AG08395 (cell line): ENCODE results near the gene STK24.

Experiments
- DNase-seq: peaks from one replicate; pipeline ENCODE4 v3.0.0; 2012; ENCODE audit warnings: mixed read lengths, low spot score

STK24 gene

GRCh38 chr13:98490195-98490836, 86.6 kb downstream of the STK24 start:
- no peak for DNase-seq

GRCh38 chr13:98489446-98490194, 87.3 kb downstream of the STK24 start:
- no peak for DNase-seq

GRCh38 chr13:98488736-98489135, 88.2 kb downstream of the STK24 start:
- no peak for DNase-seq

- DNase-seq = no peak
These were observed 89.4 kb downstream of the STK24 start for GRCh38 chr13:98487522-98487921.

- no peak for DNase-seq
These were observed 89.9 kb downstream of the STK24 start for GRCh38 chr13:98487016-98487415.

- no peak for DNase-seq
These were observed 90.5 kb downstream of the STK24 start for GRCh38 chr13:98486412-98486811.

GRCh38 chr13:98485561-98485960, 91.3 kb downstream of the STK24 start:
- DNase-seq = no peak

DNA sequence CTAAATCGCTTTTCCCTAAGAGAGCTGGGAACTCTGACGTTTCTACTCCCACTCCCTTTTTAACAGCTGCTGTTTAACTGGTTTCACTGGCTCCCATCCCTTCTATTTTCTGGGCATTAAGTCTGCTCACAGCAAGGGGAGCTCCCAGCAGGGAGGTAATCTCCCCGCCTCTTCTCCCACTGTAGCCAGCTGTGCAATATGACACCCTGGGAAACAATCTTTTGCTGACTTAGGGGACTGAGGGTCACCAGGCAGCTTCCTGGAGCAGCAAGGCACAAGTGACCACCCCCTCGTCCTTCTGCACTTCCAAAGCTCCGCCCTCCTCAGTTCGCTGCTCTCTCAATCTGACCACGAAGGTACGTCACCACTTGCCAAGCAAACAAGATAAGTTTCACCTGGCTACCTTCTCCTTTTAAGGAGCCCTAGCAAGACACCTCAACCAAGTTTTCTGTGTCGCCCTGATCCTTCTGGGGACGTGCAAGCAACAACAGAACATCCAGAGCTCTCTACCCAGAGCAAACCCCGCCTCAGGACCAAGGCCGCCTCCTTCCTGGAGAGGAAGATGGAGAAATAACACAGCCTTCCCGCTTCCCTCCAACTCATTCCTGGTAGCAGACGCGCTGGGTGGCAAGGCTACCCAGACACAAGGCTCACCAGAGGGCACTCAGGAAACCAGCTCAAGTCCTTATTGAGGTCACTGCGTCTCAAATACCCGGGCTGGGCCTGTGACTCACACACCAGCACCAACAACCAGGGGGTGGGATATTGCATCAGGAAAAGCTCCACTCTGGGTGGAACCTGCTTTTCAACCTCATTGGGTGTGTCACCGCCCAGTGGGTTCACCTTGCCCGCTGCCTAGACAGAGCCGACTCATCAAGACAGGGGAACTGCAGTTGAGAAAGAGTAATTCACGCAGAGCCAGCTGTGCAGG, 92.4 kb downstream of the STK24 start:
- peak; percentile 88 for DNase-seq

DNA sequence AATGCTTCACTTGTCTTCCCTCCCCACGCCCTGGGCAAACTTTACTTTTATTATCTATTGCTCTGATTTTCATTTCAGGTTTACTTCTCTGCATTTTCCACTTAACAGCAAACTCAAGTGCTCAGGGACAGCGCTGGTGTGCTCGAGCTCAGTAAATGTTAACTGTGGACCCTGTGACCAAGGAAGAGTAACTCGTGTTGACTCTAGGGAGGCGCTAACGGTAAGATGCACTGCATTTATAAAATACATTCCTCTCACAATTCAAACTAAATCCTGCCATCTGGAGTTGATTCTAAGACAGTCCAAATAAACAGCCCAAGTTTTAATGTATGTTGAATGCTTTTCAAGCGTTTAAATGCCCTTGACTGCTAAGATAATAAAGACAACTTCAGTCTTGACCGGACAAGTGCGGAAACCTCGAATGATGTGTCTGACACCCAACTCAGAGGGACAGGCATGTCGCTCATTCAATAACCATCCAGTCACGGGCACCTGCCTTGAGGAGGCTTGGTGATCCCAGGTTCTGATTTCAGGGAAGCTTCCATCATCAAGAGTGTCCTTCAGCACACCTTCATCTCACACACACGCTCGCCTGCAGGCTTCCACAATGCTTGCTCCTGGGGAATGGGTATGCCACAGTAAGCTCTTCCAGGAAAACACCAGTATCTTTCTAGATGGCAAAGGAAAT, 93.2 kb downstream of the STK24 start:
- no peak for DNase-seq

DNA sequence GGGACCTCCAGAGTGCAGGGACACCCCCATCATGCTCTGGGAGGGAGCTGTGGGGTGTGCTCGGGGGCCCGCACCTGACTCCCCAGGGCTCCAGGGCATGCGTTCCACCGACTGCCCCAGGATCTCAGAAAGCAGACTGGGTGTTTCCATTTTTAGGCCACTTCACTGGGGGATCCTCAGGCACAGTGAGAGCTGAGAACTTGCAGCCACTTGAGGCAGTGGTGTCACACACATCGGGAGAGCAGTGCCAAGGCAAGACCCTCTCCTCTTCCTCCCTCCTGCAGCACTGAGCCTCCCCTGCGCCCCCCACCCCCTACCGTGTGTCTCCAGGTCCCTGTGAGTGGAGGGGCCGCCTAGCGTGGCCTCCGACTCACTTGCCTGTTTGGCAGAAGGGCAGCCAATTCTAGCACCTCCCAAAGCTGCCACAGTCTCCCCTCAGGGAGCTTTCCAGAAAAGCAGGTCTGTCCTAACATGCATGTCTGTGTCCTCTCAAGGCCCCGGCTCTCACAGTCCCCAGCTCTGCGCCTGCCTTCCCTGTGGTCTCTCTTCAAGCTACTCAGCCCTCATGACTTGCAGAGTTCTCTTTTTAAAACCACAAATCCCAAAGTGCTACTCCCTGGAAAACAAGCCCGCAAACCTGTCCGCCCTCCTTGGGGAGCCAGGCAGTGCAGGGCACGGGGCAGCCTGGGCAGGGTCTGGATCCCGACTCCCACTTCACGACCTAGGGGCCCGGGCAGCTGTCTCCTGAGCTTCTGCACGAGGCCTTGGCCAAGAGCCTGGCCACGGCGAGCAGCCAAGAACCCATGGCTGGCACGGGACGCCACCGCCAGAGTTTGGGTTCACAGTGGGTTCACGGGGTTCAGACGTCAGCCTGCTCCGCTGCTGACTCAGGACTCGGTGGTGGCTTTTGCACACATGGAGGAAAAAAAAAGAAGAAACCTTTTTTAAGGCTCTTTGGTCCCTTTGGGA, 94.1 kb downstream of the STK24 start:
- peak; percentile 83 for DNase-seq

DNA sequence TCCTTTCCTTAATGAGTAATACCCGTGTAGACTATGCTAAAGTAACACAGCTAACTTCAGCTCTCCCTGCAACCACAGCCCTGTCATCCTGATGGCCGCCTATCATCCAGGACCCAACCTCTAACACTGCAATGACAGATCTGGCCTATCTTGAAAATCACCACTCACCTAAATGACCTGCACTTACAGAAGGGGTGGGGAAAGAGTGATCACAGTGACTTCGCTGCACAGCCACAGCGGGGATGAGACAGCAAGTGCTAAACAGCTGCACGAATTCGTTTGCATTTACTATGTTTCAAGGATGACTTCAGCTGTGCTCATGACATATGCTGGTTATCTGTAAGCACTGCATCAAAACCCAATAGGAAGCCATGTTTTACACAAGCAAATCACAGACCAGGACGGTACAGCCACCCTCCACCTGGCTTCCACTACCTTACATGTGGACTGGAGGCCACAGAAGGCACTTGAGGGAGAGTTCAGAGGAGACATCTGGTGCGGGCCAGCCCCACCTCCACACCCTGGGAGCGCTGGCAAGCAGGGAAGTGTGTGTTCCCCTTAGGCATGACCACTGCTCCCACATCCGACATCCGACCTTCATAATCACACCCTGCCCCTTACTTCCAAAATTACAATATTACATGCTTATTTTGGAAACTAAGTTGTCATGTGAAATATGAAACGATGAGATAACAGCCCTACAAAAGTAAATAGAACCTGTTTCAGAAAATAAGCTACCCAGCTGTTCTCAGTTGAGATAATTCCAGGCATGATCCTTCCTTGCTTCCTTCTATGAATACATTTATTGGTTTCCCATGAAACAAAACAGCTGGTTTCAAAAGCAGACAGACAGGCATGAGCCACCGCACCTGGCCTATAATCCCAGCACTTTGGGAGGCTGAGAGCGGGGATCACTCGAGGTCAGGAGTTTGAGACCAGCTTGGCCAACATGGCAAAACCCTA, 95.7 kb downstream of the STK24 start:
- no peak for DNase-seq

- DNase-seq = no peak
These were observed 97.4 kb downstream of the STK24 start for GRCh38 chr13:98479496-98480003.

- DNase-seq = peak; percentile 48
These were observed 98.4 kb downstream of the STK24 start for GRCh38 chr13:98478189-98479129.

DNA sequence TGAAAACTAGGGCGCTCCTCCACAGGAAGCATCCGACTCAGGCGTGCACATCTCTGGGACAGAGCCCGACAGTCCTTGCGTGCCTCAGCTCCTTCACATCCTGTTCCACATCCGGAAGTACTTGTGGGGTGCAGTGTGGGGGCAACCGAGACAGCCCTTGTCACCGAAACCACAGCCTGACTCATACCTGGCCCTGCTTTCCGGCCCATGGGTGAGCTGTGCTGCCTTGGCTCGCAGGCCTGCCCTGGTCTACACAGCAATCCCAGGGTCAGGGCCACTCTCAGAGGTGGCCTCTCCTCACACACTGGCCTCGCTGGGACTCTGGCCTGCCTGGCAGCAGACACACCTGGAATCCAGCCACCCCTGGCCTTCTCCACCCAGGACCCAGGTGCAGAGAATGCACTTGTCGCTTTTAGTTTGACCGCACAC, 100.4 kb downstream of the STK24 start:
- DNase-seq = peak; percentile 95

- no peak for DNase-seq
These were observed 100.8 kb downstream of the STK24 start for GRCh38 chr13:98476106-98476505.

- no peak for DNase-seq
These were observed 101.4 kb downstream of the STK24 start for GRCh38 chr13:98475522-98475921.

DNA sequence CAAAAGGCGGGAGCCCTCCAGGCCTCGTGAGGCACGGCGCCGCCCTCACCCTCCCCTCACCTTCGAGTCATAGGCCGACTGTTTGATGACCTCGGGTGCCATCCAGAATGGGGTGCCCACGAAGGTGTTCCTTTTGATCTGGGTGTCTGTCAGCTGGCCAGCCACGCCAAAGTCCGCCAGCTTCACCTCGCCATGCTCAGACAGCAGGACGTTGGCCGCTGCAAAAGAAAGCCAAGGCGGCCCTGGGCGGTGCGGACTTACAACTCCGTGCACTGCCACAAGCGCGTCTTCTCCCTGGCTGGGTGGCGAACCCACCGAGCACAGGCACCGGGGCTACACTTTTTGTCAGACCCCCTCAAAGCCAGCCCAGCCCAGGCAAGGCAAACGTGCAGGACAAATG, 102.1 kb downstream of the STK24 start:
- DNase-seq = no peak

GRCh38 chr13:98474292-98474691, 102.6 kb downstream of the STK24 start:
- DNase-seq = no peak
